ENCODE results near the gene ADAP1. TPM values are rescaled to one million over a fixed set of nuclear protein-coding genes. Genes with fewer than 3 reads are reported as not detected.

Gene ADAP1
- polyA plus RNA-seq, 2 donors: 5.8 to 25.7 TPM

GRCh38 chr7:853366-854117, 100.9 kb downstream of the ADAP1 start:
- Histone ChIP-seq H3K4me1 (ENCODE audit: control insufficient read depth in 2 of 2, insufficient read depth in 2 of 2, low read length in 1 of 2) (no peaks in the 10 kb centered on the region), H3K9me3 (ENCODE audit: control insufficient read depth in 2 of 2, insufficient read depth in 1 of 2, low read depth in 1 of 2, low read length in 1 of 2) (no peaks in the 10 kb centered on the region), H3K27me3 (ENCODE audit: control insufficient read depth in 1 of 2, insufficient read depth in 2 of 2, low read length in 2 of 2) (no peaks in the 10 kb centered on the region), H3K36me3 (ENCODE audit: control insufficient read depth in 2 of 2, insufficient read depth in 2 of 2, low read length in 1 of 2) (peaks cover 33 to 64% of the 10 kb centered on the region in 2 donors), H3K27ac (ENCODE audit: low read depth in 2 of 2, low read length in 1 of 2) (no peak overlapping the region), H3K4me3 (ENCODE audit: low read depth in 1 of 2, low read length in 2 of 2) (no peak overlapping the region)
- 91 to 92% methylated on average over 33 of the region's 33 CpGs for WGBS, 2 donors

- no peak overlapping the region for H3K4me3 ChIP-seq (ENCODE audit: low read depth in 1 of 2, low read length in 2 of 2)
- H3K27ac ChIP-seq (ENCODE audit: low read depth in 2 of 2, low read length in 1 of 2): no peak overlapping the region
- WGBS, 2 donors: 90% methylated on average over 14 of the region's 14 CpGs
- H3K4me1 ChIP-seq (ENCODE audit: control insufficient read depth in 2 of 2, insufficient read depth in 2 of 2, low read length in 1 of 2): no peaks in the 10 kb centered on the region
- peaks cover 24 to 50% of the 10 kb centered on the region in 2 donors for H3K36me3 ChIP-seq (ENCODE audit: control insufficient read depth in 2 of 2, insufficient read depth in 2 of 2, low read length in 1 of 2)
- no peaks in the 10 kb centered on the region for H3K27me3 ChIP-seq (ENCODE audit: control insufficient read depth in 1 of 2, insufficient read depth in 2 of 2, low read length in 2 of 2)
- no peaks in the 10 kb centered on the region for H3K9me3 ChIP-seq (ENCODE audit: control insufficient read depth in 2 of 2, insufficient read depth in 1 of 2, low read depth in 1 of 2, low read length in 1 of 2)
Measured at GRCh38 chr7:851204-851603, 103.3 kb downstream of the ADAP1 start.

- WGBS, 2 donors: 81 to 88% methylated on average over 19 of the region's 19 CpGs
- Histone ChIP-seq H3K4me1 (ENCODE audit: control insufficient read depth in 2 of 2, insufficient read depth in 2 of 2, low read length in 1 of 2) (no peaks in the 10 kb centered on the region), H3K27me3 (ENCODE audit: control insufficient read depth in 1 of 2, insufficient read depth in 2 of 2, low read length in 2 of 2) (no peaks in the 10 kb centered on the region), H3K36me3 (ENCODE audit: control insufficient read depth in 2 of 2, insufficient read depth in 2 of 2, low read length in 1 of 2) (peaks cover 26 to 45% of the 10 kb centered on the region in 2 donors), H3K27ac (ENCODE audit: low read depth in 2 of 2, low read length in 1 of 2) (no peak overlapping the region), H3K9me3 (ENCODE audit: control insufficient read depth in 2 of 2, insufficient read depth in 1 of 2, low read depth in 1 of 2, low read length in 1 of 2) (no peaks in the 10 kb centered on the region), H3K4me3 (ENCODE audit: low read depth in 1 of 2, low read length in 2 of 2) (no peak overlapping the region)
Measured at GRCh38 chr7:849781-850180, 104.7 kb downstream of the ADAP1 start.

- Histone ChIP-seq H3K4me3 (ENCODE audit: low read depth in 1 of 2, low read length in 2 of 2) (no peak overlapping the region), H3K36me3 (ENCODE audit: control insufficient read depth in 2 of 2, insufficient read depth in 2 of 2, low read length in 1 of 2) (peaks cover 26 to 48% of the 10 kb centered on the region in 2 donors), H3K27ac (ENCODE audit: low read depth in 2 of 2, low read length in 1 of 2) (no peak overlapping the region), H3K9me3 (ENCODE audit: control insufficient read depth in 2 of 2, insufficient read depth in 1 of 2, low read depth in 1 of 2, low read length in 1 of 2) (no peaks in the 10 kb centered on the region), H3K4me1 (ENCODE audit: control insufficient read depth in 2 of 2, insufficient read depth in 2 of 2, low read length in 1 of 2) (no peaks in the 10 kb centered on the region), H3K27me3 (ENCODE audit: control insufficient read depth in 1 of 2, insufficient read depth in 2 of 2, low read length in 2 of 2) (no peaks in the 10 kb centered on the region)
- 94% methylated on average over 14 of the region's 14 CpGs for WGBS, 2 donors
Measured at GRCh38 chr7:849145-849544, 105.3 kb downstream of the ADAP1 start.

Other genes with a start within 250 kb of the ADAP1 start
- 10 to 100 TPM in 1 of 2 donors, 1 to 10 TPM in 1; 7.8 to 14.6 TPM for gene DNAAF5, start 228.0 kb downstream of the ADAP1 start, polyA plus RNA-seq
- 10 to 100 TPM; 10.4 to 10.9 TPM for gene PRKAR1B, start 227.4 kb downstream of the ADAP1 start, polyA plus RNA-seq
- 10 to 100 TPM; 54.7 to 91.6 TPM for gene SUN1, start 122.2 kb downstream of the ADAP1 start, polyA plus RNA-seq
- 10 to 100 TPM; 43.2 to 44.5 TPM for gene GET4, start 78.1 kb downstream of the ADAP1 start, polyA plus RNA-seq
- gene COX19, start 20.9 kb upstream of the ADAP1 start, polyA plus RNA-seq: 1 to 10 TPM; 4.1 to 5.5 TPM
- 1 to 10 TPM in 1 of 2 donors, under 1 TPM in 1; 0.48 to 1.5 TPM for gene CYP2W1, start 28.5 kb upstream of the ADAP1 start, polyA plus RNA-seq
- gene GPR146, start 89.9 kb upstream of the ADAP1 start, polyA plus RNA-seq: 1 to 10 TPM; 4.5 to 6.3 TPM
- gene GPER1, start 133.4 kb upstream of the ADAP1 start, polyA plus RNA-seq: 1 to 10 TPM in 1 of 2 donors, under 1 TPM in 1; 0.81 to 1.1 TPM
- 10 to 100 TPM; 24.8 to 38.1 TPM for gene ZFAND2A, start 205.5 kb upstream of the ADAP1 start, polyA plus RNA-seq